GM18517 (cell line): ENCODE measurements around the gene FUT9.

Experiments used
- ATAC-seq: cut with Tn5 transposase; IDR thresholded peaks from one replicate; pipeline ENCODE4 v1.9.1; 2021; ENCODE audit warnings: mild to moderate bottlenecking, moderate library complexity; ENCODE audit not compliant: unreplicated experiment

FUT9 gene

GRCh38 chr6:96015518-96016333 is at the start of gene FUT9:
TSS of gene FUT9 (plus strand) at chr6:96015974. CDS start at chr6:96203156, 187,182 bp downstream.
- ATAC-seq: no peak

GRCh38 chr6:95967594-95967993 is 48.2 kb upstream of the FUT9 start:
- ATAC-seq: no peak

- ATAC-seq: no peak
These were observed 41.8 kb upstream of the FUT9 start for GRCh38 chr6:95973976-95974375.

GRCh38 chr6:95978230-95978629 is 37.5 kb upstream of the FUT9 start:
- ATAC-seq: no peak

GRCh38 chr6:95991906-95992305 is 23.9 kb upstream of the FUT9 start:
- ATAC-seq: no peak

GRCh38 chr6:95994151-95994550 is 21.6 kb upstream of the FUT9 start:
- ATAC-seq: no peak

- ATAC-seq: no peak
These were observed 17.6 kb upstream of the FUT9 start for GRCh38 chr6:95998133-95998532.

- no peak for ATAC-seq
These were observed 13.7 kb upstream of the FUT9 start for GRCh38 chr6:96001891-96002575.

GRCh38 chr6:96002576-96002910 is 13.2 kb upstream of the FUT9 start:
- ATAC-seq: no peak

- ATAC-seq: no peak
These were observed 12.9 kb upstream of the FUT9 start for GRCh38 chr6:96002912-96003311.

GRCh38 chr6:96007663-96008062 is 8.1 kb upstream of the FUT9 start:
- ATAC-seq: no peak

- no peak for ATAC-seq
These were observed 2.2 kb upstream of the FUT9 start for GRCh38 chr6:96013531-96013930.

GRCh38 chr6:96014846-96015517 is 792 bp upstream of the FUT9 start:
- no peak for ATAC-seq

- ATAC-seq: no peak
These were observed 728 bp downstream of the FUT9 start for GRCh38 chr6:96016334-96017069.

GRCh38 chr6:96017070-96017359 is 1.2 kb downstream of the FUT9 start:
- no peak for ATAC-seq

- ATAC-seq: no peak
These were observed 6.5 kb downstream of the FUT9 start for GRCh38 chr6:96022225-96022624.

GRCh38 chr6:96032661-96033060 is 16.9 kb downstream of the FUT9 start:
- ATAC-seq: no peak

GRCh38 chr6:96051555-96051954 is 35.8 kb downstream of the FUT9 start:
- ATAC-seq: no peak

GRCh38 chr6:96058082-96058481 is 42.3 kb downstream of the FUT9 start:
- ATAC-seq: no peak

GRCh38 chr6:96059586-96059985 is 43.8 kb downstream of the FUT9 start:
- ATAC-seq: no peak

GRCh38 chr6:96060249-96060648 is 44.5 kb downstream of the FUT9 start:
- ATAC-seq: no peak
